Posterior cingulate gyrus (tissue), 11 donors: ENCODE measurements around the gene DOCK2.
"Not testable (repeated sequence)": the region's sequence is repeated elsewhere in the genome, so short reads cannot be mapped to it uniquely, and the experiment has no call there.

ENCODE experiments used
- DNase-seq, 10 donors: peaks; one replicate each; pipeline versions ENCODE4 v3.0.0 to v3.0.0-alpha.2; 2020 to 2021; ENCODE audit warnings: mixed read lengths in 3 of 10
- intact Hi-C: fragments of 100-400 bp; cut with DNase I; formaldehyde crosslinking; loops from one replicate; pipeline ENCODE4 v1.15.1; 2023

Gene DOCK2

GRCh38 chr5:169636477-169637084 lies 494 bp upstream of the DOCK2 start:
- intact Hi-C loops = no loop called here
- DNase-seq = no peak

GRCh38 chr5:169637549-169638121 lies 560 bp downstream of the DOCK2 start:
- intact Hi-C loops = no loop called here
- DNase-seq = no peak

GRCh38 chr5:169641253-169641652 lies 4.2 kb downstream of the DOCK2 start:
- DNase-seq = no peak
- intact Hi-C loops = no loop called here

- no peak for DNase-seq
- intact Hi-C loops = no loop called here
Observed at GRCh38 chr5:169646856-169647255, 9.8 kb downstream of the DOCK2 start.

GRCh38 chr5:169647566-169647965 lies 10.5 kb downstream of the DOCK2 start:
- no peak for DNase-seq
- intact Hi-C loops = no loop called here

GRCh38 chr5:169648725-169649310 lies 11.7 kb downstream of the DOCK2 start:
- intact Hi-C loops = no loop called here
- DNase-seq = no peak

- DNase-seq = no peak
- intact Hi-C loops = no loop called here
Observed at GRCh38 chr5:169649486-169649885, 12.4 kb downstream of the DOCK2 start.

- intact Hi-C loops = no loop called here
- DNase-seq = no peak
Observed at GRCh38 chr5:169650701-169651331, 13.7 kb downstream of the DOCK2 start.

- no peak for DNase-seq
- intact Hi-C loops = no loop called here
Observed at GRCh38 chr5:169651526-169651925, 14.5 kb downstream of the DOCK2 start.

GRCh38 chr5:169652057-169652456 lies 15.0 kb downstream of the DOCK2 start:
- intact Hi-C loops = no loop called here
- peak in 1 of 10 donors; percentile 25 for DNase-seq

- intact Hi-C loops = no loop called here
- no peak for DNase-seq
Observed at GRCh38 chr5:169653091-169653490, 16.0 kb downstream of the DOCK2 start.

- DNase-seq = no peak
- intact Hi-C loops = no loop called here
Observed at GRCh38 chr5:169655353-169655752, 18.3 kb downstream of the DOCK2 start.

- no peak for DNase-seq
- intact Hi-C loops = no loop called here
Observed at GRCh38 chr5:169656125-169656901, 19.2 kb downstream of the DOCK2 start.

GRCh38 chr5:169657127-169657526 lies 20.1 kb downstream of the DOCK2 start:
- DNase-seq = no peak
- intact Hi-C loops = no loop called here

- DNase-seq, intact Hi-C loops: not testable (repeated sequence)
Observed at GRCh38 chr5:169662451-169662850, 25.4 kb downstream of the DOCK2 start.

GRCh38 chr5:169663537-169663936 lies 26.5 kb downstream of the DOCK2 start:
- DNase-seq = no peak
- intact Hi-C loops = no loop called here

GRCh38 chr5:169666365-169666764 lies 29.3 kb downstream of the DOCK2 start:
- intact Hi-C loops = no loop called here
- DNase-seq = no peak

- intact Hi-C loops = no loop called here
Observed at GRCh38 chr5:169667896-169668674, 31.0 kb downstream of the DOCK2 start.

GRCh38 chr5:169668732-169669131 lies 31.7 kb downstream of the DOCK2 start:
- no peak for DNase-seq
- intact Hi-C loops = no loop called here

More at GRCh38 chr5:169667896-169668674, 31.0 kb downstream of the DOCK2 start:
- no peak for DNase-seq
